Stimulated activated CD4-positive, alpha-beta T cell treated with anti-CD3 and anti-CD28 coated beads, Interleukin-1b, Interleukin-23, amount 100 ng/mL, for 48 hours (primary cell): ENCODE results near the gene TSC22D1.
"Not testable (repeated sequence)": the region's sequence is repeated elsewhere in the genome, so short reads cannot be mapped to it uniquely, and the experiment has no call there.

Experiments
- DNase-seq: peaks from one replicate; pipeline ENCODE4 v3.0.0-alpha.2; 2020

The TSC22D1 gene

DNA sequence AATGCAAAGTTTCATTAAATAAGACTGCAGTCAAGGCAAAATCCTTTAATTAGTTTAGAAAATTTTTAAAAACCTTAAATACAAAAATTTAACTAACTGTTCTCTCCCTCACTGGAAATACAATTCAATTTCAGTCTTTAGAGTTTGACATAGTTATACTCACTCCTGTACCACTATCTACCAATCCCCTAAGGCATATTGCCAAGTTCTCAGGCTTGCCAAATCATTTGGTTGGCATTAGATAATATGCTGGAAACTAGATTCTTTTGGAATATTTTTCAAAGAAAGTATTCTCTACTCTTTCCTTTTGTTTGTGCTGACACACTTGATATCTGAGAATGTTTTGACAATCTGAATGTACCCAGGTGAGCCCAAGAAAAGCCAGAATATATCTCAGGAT lies 77.2 kb downstream of the TSC22D1 start:
- no peak for DNase-seq

DNA sequence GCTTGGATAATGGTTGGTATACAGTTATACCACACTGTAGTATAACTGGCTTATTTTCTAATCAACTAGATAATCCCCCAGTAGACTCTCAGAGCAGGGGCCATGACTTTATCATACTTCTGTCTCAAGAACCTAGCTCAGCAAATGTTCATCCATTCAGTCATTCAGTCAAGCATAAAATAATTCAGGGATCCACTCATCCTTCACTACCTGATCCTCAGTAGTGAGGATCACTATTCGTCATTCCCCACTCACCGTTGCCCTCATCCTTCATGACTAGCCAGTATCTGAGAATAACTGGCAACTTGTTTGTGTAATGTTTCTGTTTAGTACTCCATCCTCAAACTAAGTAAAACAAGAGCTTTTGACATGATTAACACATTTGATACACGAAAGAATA lies 77.6 kb downstream of the TSC22D1 start:
- DNase-seq: no peak

DNA sequence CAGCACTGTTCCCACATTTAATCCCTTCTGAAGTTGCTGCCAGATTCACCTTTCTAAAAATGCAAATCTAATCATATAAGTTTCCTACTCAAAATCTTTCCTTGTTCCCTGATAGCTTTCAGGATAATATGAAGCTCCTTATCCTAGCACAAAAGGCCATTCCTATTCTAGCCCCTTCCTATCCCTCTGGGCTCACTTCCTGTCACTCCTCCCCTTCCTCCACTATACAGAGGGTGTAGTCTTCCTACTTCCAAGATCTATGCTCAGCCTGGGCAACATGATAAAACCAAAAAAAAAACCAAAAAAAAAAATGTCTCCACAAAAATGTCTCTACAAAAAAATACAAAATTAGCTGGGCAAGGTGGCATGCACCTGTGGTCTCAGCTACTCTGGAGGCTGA lies 78.3 kb downstream of the TSC22D1 start:
- DNase-seq: no peak

DNA sequence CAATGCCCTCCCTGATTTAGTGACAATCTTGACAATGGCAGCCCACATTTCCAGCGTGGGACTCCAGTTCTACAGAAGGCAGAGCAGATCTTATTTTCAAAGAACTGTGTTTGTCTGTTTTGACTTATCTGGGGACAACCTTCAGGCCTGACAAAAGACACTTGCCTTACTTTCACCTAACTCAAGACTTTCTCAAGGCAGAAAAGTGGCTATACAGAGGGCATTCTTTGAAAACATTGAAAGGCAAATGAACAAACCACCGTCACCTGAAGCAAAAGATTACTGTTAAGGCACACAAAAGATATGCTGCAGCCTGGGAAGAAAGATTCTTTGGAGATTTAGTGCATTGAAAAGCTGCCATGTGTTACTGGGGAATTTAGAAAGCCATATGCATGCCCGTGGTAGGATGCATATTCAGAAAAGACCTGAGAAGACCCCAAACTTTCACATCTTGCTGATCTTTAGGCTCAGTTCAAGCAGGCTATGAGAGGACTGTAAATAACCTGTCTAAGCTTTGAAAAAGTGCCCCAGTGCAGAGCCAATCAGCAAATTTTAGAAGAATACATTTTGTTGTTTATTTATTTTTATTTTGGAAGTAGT lies 82.8 kb downstream of the TSC22D1 start:
- no peak for DNase-seq

DNA sequence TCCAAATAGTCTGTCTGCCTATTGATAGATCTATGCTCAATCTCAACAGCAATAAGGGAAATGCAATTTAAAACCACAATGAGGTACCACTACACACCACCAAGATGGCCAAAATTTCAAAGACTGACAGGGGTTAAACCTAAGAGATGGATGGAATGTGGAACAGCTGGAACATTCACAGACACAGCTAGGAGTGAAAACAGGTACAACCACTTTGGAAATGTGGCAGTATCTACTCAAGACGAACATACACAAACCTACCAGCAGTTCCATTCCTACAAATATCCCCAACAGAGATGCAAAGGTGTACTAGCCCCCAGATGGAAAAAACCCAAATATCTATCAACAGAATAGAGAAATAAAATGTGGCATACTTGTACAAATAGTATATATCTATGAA lies 86.4 kb downstream of the TSC22D1 start:
- no peak for DNase-seq

DNA sequence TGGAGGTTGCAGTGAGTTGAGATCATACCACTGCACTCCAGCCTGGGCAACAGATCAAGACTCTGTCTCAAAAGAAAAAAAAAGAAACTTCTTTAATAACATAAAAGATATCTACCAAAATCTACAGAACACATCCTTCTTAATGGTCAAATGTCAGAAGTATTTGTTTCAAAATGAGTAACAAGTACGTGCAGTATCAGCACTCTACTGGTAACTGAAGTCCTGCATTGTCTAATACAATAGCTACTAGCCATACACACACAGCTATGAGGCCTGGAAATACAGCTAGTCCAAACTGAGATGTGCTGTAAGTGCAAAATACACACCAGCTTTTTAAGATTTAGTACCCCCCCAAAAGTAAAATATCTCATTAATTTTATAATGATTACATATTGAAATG lies 88.1 kb downstream of the TSC22D1 start:
- no peak for DNase-seq

DNA sequence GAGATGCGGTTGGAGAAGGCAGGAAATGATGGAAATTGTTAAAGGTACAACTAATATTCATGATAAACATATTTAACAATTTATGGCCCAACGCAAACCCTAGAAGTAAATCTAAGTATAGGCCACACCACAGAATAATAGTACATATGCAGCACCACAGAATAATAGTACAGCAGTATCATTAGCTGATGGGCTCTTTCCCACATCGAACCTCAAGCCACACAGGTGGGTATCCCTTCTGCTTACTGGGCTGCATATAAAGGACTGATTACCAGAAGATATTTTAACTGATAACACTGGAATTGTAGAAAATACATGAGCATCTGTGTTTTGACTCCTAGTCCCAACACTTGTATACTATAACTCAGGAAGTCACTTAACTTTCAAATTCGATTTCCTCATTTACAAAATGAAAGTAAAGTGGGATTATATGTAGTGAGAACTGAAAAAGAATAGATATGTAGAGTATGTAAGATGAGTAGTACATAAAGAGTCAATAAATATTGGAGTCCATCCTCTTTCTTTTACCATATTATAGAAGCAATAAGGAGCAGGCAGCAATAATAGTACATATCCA lies 91.5 kb downstream of the TSC22D1 start:
- DNase-seq: no peak

DNA sequence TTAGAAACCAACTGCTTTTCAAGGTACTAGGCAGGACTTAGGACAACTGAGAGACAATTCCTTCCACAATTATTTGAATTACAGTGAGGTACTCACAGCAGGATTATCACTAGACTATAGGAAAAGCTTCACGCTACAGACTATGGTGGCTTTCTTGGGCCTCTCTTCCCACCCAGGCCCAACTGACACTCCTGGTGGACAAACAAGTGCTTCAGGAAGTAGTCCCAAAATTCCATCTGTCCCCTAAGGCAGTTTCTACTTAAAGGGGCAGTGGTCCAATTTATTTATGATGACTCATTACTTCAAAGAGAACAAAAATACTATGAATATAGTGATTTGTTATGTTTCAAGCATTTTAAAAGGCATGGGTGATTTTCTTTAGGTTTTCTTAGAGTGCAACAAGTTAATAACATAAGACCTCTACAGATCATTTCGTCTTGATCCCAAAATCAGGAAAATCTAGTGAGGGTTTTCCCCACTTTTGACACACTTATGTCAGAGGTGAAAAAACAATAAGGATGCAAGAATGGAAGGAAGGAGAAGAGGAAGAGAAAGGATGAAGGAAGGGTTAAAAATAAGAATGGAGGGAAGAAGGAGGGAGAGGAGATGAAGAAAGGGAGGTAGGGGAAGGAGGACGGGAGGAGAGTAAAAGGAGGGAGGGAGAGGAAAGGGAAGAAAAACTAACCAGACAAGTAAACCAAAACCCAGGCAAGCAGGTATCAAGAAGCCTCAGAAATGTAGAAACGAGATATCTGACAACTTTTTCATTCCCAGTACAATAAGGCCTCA lies 101.8 kb downstream of the TSC22D1 start:
- no peak for DNase-seq

DNA sequence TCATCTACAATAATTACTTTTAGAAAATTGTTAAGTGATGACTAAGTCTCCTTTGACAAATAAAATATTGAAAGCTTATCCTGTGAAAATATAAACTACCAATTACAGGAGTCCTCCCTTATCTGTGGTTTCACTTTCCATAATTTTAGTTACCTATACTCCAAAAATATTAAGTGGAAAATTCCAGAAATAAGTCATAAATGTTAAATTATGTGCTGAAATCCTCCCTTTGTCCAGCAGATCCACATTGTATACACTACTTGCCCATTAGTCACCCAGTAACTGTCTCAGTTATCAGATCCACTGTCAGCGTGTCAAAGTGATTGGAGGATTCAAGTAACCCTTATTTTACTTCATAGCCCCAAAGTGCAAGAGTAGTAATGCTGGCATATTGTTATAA lies 104.4 kb downstream of the TSC22D1 start:
- DNase-seq: no peak

DNA sequence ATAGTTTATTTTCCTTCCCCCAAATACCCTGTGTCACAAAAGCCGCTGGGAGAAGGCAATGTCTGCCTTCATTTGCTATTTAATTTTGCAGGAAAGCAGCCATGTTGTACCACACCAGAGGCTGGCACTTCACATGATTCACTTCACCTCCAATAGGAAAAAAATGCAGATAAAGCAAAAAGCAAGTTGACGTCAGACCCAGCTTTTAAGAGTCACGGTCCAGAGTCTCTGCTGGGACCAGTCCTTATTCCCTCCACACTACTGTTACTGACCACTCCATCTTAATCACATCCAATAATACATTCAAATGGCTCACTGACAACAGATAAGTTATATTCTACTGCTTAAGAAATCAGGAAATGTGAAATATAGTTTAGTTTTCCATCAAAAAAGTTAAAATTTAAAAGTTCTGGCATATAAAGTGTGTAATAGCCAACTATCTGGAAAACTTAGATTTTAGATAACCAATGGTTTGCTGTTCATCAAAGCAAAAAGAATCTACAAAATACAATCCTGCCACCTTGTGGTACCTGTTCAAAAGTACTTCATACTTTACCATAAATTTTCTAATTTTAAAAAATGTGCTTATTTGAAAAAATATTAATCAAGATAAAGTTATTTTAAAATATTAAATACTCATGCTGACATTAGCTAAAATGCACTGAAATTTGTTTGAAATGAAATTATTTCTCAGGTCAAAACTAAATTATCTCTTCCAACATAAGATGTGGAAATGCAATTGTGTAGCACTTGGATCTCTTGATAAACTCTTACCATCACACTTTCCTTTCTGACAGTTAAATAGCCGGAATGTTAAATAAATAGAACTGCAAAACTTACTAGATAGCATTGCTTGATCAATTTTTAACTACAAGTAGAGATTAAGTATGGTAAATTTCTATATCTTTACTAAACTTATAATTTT lies 105.2 kb downstream of the TSC22D1 start:
- DNase-seq: no peak

DNA sequence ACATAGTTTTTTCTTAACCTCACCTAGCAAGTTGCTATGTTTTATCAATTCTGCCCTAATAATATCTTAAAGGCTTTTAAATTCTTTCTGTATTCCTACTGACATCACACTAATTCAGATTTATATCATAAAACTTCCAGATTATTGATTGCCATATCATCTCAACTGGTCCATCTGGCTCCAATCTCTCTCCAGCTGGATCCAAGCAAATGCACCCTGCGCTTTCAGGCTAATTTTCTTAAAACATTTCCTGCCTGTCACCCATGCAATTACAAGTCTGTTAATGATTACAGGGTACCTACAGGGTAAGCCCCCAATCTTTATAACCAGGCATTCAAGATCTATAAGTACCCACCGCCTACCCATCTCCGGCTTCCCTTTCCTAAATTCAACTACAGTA lies 107.3 kb downstream of the TSC22D1 start:
- DNase-seq: no peak

DNA sequence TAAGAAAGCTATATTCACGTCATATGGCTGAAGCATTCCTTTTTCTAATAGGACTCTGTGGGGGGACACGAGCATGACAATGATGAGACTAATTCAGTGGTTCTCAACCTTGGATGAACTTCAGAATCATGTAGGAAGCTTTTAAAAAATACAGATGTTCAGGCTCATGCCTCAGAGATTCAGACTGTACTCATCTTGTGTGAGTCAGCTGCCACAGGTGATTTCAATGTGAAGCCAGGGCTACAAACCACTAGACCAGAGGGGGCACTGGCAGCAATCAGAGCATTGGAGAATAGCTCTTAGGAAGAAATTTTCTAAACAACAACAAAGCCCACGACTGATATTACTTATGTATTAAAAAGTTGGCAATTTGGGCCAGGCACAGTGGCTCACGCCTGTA lies 110.8 kb downstream of the TSC22D1 start:
- no peak for DNase-seq

DNA sequence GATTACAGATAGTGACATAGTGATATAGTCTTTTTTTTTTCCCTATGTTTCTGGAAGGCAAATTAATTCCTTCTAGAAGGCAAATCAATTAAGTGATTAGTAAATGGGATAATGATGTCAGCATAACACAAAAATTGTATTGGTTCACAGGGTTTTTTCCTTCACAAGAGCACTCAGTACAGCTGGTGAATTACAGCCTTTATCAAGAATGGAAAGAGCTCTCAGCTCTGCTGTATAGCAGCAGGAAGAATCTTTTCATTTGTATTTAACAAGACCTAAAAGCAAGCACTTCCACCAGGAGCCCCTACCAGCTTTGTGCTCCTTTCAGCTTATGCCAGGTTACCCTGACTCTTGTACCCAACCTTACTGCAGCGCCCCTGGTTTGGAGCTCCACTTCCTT lies 111.7 kb downstream of the TSC22D1 start:
- DNase-seq: no peak

DNA sequence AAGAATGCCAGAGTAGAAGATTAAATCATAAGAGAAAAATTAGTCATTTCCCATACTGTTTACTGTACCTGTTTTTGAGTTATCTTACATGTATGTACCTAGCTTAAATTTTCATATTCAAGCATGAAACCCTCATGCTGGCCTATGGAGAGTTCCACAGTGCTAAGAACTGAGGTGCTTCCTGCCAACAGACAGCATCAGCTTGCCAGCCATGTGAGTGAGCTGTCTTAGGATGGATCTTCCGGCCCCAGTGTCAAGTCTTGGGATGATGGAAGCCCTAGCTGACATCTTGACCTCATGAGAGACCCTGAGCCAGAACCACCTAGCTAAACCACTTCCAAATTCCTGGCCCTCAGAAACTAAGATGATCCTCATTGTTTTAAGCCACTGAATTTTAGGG lies 112.4 kb downstream of the TSC22D1 start:
- DNase-seq: no peak

DNA sequence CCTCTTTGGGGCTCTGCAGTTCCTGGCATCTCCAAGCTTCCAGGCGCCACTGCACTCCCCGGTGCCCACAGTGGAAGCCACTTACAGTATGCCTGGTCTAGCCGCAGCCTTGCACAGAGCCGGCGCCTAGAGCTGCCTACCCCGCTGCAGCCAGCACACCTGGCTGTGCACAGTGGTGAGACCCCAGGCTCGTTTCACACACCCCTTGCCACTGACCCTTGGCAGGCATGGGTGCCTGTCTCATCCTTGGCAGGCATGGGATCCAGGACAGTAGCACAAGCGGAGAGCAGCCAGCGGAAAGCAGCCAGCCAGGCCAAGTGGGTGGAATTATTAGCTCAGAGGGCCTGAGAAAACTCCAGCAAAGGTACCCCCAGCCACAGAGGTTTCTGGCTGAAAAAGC lies 116.5 kb downstream of the TSC22D1 start:
- no peak for DNase-seq

DNA sequence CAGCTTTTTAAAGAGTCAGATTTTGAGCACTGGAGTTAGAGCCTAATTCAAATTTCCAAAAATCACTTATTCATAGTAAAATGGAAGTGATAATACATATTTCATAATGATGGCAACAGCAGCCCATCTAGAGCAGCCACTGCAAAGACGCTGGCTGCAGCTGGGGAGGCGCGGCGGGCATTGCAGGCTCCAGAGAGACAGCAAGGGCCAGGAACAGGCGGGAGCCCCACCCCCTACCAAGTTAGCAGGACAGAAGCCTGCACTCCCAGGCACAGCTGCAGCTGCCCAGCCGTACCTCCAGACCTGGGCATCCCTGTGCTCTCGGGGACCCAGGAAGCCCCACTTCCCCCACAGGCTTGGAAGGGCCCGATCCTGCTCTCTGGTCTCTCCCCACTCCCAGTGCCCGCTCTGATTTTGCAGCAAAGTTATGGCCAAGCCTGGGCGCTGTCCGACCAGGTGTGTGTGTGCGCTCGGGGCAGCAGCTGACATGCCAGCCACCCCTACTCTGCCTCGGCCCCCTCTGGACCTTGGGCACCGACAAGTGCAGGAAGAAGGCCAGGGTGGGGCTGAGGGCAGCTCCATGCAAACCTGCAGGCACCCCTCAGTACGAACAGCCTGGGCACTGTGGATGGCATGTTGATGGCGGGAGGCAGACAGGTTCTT lies 117.7 kb downstream of the TSC22D1 start:
- DNase-seq: no peak

DNA sequence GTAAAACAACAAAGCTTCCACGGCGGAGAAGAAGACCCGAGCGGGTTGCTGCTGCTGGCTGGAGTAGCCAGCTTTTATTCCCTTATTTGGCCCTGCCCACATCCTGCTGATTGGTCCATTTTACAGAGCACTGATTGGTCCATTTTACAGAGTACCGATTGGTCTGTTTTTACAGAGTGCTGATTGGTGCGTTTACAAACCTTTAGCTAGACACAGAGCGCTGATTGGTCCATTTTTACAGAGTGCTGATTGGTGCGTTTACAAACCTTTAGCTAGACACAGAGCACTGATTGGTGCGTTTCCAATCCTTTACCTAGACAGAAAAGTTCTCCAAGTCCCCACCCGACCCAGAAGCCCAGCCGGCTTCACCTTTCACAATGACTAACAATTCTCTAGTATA lies 119.9 kb downstream of the TSC22D1 start:
- not testable (repeated sequence) for DNase-seq

DNA sequence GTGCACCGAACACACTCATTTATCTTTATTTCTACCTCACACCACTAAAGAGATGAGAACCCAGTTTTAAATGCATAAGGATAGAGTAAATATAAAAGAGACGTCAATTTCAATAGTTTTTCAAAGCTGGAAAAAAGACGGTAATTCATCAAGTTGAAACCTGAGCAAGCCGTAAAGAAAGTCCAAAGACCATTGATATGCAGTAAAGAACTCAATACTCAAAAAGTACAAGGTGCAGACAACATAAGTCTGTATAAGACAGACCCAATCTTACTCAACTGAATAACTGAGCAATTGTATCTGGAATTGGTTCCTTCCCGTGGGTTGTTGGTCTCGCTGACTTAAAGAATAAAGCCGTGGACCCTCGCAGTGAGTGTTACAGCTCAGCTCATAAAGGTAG lies 120.4 kb downstream of the TSC22D1 start:
- no peak for DNase-seq

DNA sequence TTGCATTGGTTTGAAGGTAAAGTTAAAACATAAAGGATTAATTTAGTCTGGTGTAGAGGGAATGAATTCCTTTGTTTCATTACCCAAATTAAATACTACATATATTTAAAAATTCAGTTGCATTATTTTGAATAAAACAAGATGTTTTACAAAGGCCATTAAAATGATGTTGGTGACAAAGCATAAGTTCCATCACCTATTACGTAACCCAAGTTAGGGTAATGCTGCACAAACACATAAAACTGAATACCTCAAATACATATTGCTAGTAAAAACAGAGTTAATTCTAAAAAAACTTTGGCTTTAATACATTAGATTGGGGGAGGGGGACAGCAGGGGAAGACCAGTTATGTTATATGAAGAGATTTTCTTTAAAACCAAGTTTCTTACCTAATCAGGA lies 122.2 kb downstream of the TSC22D1 start:
- no peak for DNase-seq

DNA sequence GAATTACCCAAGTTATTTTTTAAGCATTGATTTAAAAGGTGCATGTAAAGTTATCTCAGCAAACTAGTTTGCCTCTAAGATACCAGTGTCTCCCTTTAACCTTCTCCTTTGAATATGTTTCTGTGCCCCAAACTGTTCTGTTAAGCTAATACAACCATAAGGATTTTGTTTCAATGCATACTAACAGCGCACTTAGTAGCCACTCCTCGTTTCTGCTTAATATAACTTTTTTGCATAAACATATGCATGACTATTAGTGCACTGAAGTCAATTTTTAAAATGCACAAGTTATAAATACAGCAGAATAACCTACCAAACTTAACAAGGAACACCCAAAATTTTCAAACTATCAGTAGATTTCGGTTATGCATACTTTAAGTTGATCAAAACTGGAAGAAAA lies 123.1 kb downstream of the TSC22D1 start:
- no peak for DNase-seq

DNA sequence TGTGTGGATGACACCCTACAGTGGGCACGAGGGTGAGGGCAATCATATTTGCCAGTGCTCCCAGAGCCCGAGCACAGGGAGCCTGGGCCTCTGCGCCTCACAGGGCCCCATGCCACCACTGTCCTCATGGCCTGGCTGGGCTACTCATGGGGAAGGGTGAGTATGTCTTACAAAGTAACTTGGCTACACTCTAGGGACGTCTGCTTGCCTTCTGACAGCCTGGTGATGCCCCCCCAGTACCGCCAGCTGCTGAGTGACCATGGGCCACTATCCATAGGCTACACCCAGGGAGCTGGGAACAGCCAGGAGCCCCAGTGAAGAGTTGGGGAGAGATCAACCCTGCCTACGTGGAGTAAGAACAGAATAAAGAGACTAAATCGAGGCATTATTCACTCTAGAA lies 123.7 kb downstream of the TSC22D1 start:
- DNase-seq: no peak

DNA sequence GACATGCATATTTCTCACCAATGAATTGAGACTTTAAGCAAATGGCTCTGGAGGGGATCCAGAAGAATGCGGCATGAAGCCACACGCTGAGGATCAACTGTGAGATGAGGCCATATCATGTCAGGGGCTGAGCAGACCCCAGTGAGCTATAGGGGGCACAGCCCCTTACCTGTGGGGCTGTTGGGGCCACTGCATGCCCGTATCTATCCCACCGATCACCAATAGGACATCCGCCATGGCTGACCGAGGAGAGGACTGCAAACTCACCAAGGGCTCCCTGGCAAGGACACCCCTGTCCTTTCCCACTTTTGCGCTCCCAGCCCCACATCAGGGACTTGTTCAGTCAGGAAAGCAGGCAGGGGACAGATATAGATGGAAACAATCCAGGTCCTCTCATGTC lies 124.5 kb downstream of the TSC22D1 start:
- DNase-seq: no peak

DNA sequence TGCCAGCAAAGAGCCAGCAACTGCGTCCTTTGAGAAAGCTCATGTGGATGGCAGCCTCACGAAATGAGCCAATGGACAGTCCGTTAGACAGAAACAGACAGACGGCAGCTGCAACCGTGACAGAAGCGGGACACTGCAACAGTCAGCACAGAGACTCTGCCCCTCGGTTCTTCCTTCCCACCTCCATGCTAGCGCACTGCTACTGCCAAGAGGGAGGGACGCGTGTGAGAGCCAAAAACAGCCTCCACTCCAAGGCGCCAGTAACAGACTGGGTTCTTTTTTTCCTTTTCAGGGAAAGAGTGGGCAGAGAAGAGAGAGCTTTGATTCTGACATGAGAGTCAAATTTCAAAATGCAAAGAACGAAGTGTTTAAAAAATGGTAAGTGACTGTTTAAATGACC lies 125.0 kb downstream of the TSC22D1 start:
- DNase-seq: no peak
